H1 (cell line): ENCODE results near the gene FAM241B. TPM values are rescaled to one million over a fixed set of nuclear protein-coding genes. Genes with fewer than 3 reads are reported as not detected.

Source experiments
- BACH1 ChIP-seq: IDR thresholded peaks from 2 replicates; pipeline ENCODE4 v1.6.1; 2012; ENCODE audit warnings: low read length, improper control_type of control experiment
- EGR1 ChIP-seq: IDR thresholded peaks from 2 replicates; pipeline ENCODE4 v1.6.1; 2011; ENCODE audit warnings: low read depth, low read length, borderline replicate concordance
- GTF2F1 ChIP-seq: IDR thresholded peaks from 2 replicates; pipeline ENCODE4 v1.6.1; 2012; ENCODE audit warnings: low read depth, low read length, improper control_type of control experiment, borderline replicate concordance
- JUND ChIP-seq: IDR thresholded peaks from 2 replicates; pipeline ENCODE4 v1.6.1; 2011; ENCODE audit warnings: mild to moderate bottlenecking, improper control_type of control experiment, low read length
- KDM4A ChIP-seq: IDR thresholded peaks from one replicate; pipeline ENCODE4 v1.7.1; 2012; ENCODE audit warnings: low read depth, mild to moderate bottlenecking, moderate library complexity, low read length, inconsistent platforms; ENCODE audit not compliant: severe bottlenecking
- RFX5 ChIP-seq: IDR thresholded peaks from 2 replicates; pipeline ENCODE4 v1.6.1; 2011; ENCODE audit warnings: low read depth, low read length, improper control_type of control experiment, borderline replicate concordance
- RXRA ChIP-seq: IDR thresholded peaks from 2 replicates; pipeline ENCODE4 v1.6.1; 2011; ENCODE audit warnings: low read depth, mild to moderate bottlenecking, low read length, moderate library complexity; ENCODE audit not compliant: insufficient read depth
- SRF ChIP-seq: IDR thresholded peaks from 2 replicates; pipeline ENCODE4 v1.6.1; 2011; ENCODE audit warnings: mild to moderate bottlenecking, low read depth, low read length, moderate library complexity
- TCF12 ChIP-seq: IDR thresholded peaks from 2 replicates; pipeline ENCODE4 v1.6.1; 2011; ENCODE audit warnings: low read depth, mild to moderate bottlenecking, low read length
- polyA plus RNA-seq, 7 experiments: library from polyadenylated mRNA; depleted of rRNA in 3 of 7; stranded (reverse) in 5 of 7; unstranded in 2 of 7; fragments of >200 nt in 5 of 7; fragments of 200-250 nt in 2 of 7; gene quantifications; 1 replicate in 5 of 7; 2 replicates in 1 of 7; 4 replicates in 1 of 7; pipeline versions ENCODE4 v1.2.1 to v1.2.3, GENCODE V29; 2011 to 2013; ENCODE audit warnings: missing spikeins in 2 of 7, mixed read lengths in 2 of 7
- total RNA-seq: library from RNA; stranded (reverse); fragmentation: NEBNext Ultra II Directional; extraction: Animal tissue kit (Norgen Biotek cat#: 25700); gene quantifications from 2 replicates; pipeline ENCODE4 v1.2.1, GENCODE V29; 2021
- TF ChIP-seq, protein P1 (sequence below): IDR thresholded peaks from 2 replicates; pipeline ENCODE4 v1.6.1; 2012; ENCODE audit warnings: inconsistent platforms

FAM241B gene
- total and polyA plus RNA-seq, 2 of the 8 experiments (the other 6 are each of a cell fraction or from before 2014, with no cell fraction given) = 19.3 to 30.1 TPM

DNA sequence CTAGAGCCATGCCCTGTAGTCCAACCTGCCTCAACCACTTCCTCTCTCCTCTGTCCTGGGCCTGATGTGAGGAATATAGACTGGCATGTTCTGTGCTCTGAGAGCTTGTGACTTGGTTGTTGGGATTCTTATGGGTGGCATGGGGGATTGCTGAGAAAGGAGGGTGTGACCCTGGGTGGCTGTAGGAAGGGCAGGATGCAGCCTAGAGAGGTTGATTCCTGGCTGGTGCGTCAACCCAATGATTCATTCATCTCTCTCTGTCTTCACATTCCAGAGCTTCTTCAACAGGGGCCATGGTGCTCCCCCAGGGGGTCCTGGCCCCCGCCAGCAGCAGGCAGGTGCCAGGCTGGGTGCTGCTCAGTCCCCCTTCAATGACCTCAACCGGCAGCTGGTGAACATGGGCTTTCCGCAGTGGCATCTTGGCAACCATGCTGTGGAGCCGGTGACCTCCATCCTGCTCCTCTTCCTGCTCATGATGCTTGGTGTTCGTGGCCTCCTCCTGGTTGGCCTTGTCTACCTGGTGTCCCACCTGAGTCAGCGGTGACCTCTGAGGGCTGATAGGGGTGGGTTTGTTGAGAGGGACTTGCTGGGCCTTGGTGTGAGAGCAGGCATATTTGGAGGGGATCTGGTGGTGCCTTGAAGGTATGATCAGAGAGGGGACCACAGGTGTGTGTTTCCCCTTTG, 2.6 kb downstream of the FAM241B start (continued):
- no peak for TF ChIP-seq KDM4A
- no peak for TF ChIP-seq TCF12
- TF ChIP-seq, protein P1, sequence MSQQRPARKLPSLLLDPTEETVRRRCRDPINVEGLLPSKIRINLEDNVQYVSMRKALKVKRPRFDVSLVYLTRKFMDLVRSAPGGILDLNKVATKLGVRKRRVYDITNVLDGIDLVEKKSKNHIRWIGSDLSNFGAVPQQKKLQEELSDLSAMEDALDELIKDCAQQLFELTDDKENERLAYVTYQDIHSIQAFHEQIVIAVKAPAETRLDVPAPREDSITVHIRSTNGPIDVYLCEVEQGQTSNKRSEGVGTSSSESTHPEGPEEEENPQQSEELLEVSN = no peak
- TF ChIP-seq BACH1 = no peak
- no peak for TF ChIP-seq JUND
- TF ChIP-seq EGR1 = no peak
- TF ChIP-seq SRF = no peak
- TF ChIP-seq RXRA = no peak
- no peak for TF ChIP-seq RFX5
- no peak for TF ChIP-seq GTF2F1
